SJSA1 (cell line): ENCODE measurements around the gene LY6G5B. TPM values are rescaled to one million over a fixed set of nuclear protein-coding genes. Genes with fewer than 3 reads are reported as not detected.

ENCODE experiments used
- DNase-seq, 2 experiments: peaks; one replicate each; pipeline ENCODE4 v3.0.0-alpha.2; 2015 to 2020; ENCODE audit warnings: low spot score in 2 of 2, low read depth in 1 of 2
- H3K27ac ChIP-seq: fragments of 250-450 bp; sonication (Bioruptor Pico); 2 replicates; pipeline ENCODE4 v1.5.1; 2020; ENCODE audit warnings: mild to moderate bottlenecking, moderate library complexity
- H3K27me3 ChIP-seq: fragments of 250-450 bp; sonication (Bioruptor Pico); replicated peaks from 2 replicates; pipeline ENCODE4 v1.5.1; 2020; ENCODE audit warnings: mild to moderate bottlenecking, moderate library complexity
- H3K36me3 ChIP-seq: fragments of 250-450 bp; sonication (Bioruptor Pico); 2 replicates; pipeline ENCODE4 v1.5.1; 2020; ENCODE audit warnings: mild to moderate bottlenecking
- H3K4me1 ChIP-seq: fragments of 250-450 bp; sonication (Bioruptor Pico); replicated peaks from 2 replicates; pipeline ENCODE4 v1.6.1; 2021; ENCODE audit warnings: mild to moderate bottlenecking
- H3K4me3 ChIP-seq: fragments of 250-450 bp; sonication (Bioruptor Pico); 2 replicates; pipeline ENCODE4 v1.5.1; 2020; ENCODE audit warnings: mild to moderate bottlenecking
- H3K9me3 ChIP-seq: fragments of 250-450 bp; sonication (Bioruptor Pico); replicated peaks from 2 replicates; pipeline ENCODE4 v1.5.1; 2020; ENCODE audit warnings: mild to moderate bottlenecking
- total RNA-seq: library from RNA; depleted of rRNA; stranded (reverse); fragments of >200 nt; shearing (Covaris generic); gene quantifications from 2 replicates; pipeline ENCODE4 v1.2.3, GENCODE V29; 2014

LY6G5B gene
- total RNA-seq, 1 experiment from 2014 or later, result 1.6 TPM

DNA sequence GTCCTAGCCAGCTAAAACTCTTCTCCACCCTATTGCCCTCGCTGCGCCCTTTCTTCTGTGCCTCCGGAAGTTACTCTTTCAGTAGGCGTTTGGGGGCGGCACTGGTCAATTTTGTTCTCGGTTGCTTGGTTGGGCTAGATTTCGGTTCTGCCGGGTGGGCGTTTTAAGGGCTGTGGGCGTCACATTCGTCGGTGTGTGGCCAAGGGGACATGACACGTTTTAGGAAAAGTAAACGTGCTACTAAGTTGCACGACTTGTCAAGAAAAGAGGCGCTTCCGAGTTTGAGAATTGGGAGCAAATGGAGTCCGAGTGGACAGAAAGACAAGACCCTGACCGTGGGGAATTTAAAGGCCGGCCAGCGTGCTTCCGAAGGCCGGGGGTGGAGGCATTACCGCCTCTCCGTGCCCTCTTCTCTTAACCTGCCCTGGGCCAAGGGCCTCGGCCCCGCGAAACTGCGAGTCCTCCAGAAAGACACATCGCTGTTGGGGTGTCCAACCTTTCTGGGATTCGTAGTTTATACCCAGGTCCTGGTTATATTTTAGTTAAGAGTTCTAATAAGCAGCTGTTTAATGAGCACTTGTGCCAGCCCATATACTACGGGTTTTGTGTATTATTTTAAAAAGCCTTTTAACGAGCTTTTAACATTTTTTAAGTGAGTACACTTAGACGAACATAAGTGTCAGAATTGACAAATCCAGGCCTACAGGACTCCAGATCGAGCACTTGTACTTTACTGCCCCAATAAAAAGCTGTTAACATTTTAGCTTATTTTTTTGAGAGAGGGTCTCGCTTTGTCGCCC is 16.7 kb upstream of the LY6G5B start:
- Histone ChIP-seq H3K4me1 (peaks cover 12% of the 10 kb centered on the region), H3K36me3 (peaks cover 40% of the 10 kb centered on the region), H3K4me3 (peak overlapping the region; percentile 57), H3K27ac (peak overlapping the region; percentile 82), H3K27me3 (no peaks in the 10 kb centered on the region), H3K9me3 (no peaks in the 10 kb centered on the region)
- DNase-seq, result peak; percentile 92 to 99

GRCh38 chr6:31654574-31655348 is 15.0 kb upstream of the LY6G5B start:
- peaks cover 21% of the 10 kb centered on the region for H3K4me1 ChIP-seq
- no peak overlapping the region for H3K27ac ChIP-seq
- peaks cover 34% of the 10 kb centered on the region for H3K36me3 ChIP-seq
- H3K9me3 ChIP-seq, result no peaks in the 10 kb centered on the region
- no peak for DNase-seq
- H3K4me3 ChIP-seq, result no peak overlapping the region
- H3K27me3 ChIP-seq, result no peaks in the 10 kb centered on the region

DNA sequence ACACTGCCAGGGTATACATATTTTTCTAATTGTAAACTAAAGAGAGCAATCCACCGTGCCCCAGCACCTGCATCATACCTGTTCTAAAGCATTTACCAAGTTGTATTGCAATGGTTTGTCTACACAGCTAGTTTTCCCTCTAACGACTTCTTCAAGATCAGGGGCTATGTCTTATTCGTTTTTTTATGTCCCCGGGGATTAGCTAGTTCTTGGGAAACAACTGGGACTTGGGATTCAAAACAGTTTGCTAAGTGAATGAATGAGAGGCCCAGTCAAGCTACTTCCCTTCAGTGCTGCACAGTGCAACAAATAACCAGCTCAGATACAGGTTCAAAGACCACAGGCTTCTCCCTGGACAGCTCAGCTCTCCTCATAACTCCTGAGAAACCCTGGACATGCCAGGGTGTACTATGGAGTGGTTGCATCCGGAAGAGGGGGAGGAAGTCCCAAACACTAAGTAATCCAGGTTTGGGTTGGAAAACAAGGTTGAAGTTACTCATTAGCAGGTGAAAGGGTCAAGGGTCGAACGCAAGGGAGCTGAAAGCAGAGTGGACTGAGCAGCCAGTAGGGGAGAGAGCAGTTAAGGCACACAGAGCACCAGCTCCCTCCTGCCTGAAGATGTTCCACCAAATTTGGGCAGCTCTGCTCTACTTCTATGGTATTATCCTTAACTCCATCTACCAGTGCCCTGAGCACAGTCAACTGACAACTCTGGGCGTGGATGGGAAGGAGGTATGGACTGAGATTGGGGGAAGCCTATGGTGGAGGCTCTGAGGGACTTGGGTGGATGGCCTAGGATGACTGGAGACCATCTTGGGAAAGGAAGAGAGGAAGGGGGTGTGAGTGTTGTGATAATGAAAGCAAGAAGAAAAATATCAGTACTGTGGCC is 14.2 kb upstream of the LY6G5B start, which contains the start of gene APOM:
APOM (plus strand) TSS at position 546 of the 889 bp plus-strand sequence; CDS start at position 619, 73 bp downstream.
- H3K4me1 ChIP-seq, result peaks cover 24% of the 10 kb centered on the region
- H3K27me3 ChIP-seq, result no peaks in the 10 kb centered on the region
- H3K9me3 ChIP-seq, result no peaks in the 10 kb centered on the region
- no peak within 1 kb of the TSS for H3K27ac ChIP-seq
- H3K36me3 ChIP-seq, result peaks cover 29% of the 10 kb centered on the region
- no peak within 1 kb of the TSS for H3K4me3 ChIP-seq
- DNase-seq, result no peak

DNA sequence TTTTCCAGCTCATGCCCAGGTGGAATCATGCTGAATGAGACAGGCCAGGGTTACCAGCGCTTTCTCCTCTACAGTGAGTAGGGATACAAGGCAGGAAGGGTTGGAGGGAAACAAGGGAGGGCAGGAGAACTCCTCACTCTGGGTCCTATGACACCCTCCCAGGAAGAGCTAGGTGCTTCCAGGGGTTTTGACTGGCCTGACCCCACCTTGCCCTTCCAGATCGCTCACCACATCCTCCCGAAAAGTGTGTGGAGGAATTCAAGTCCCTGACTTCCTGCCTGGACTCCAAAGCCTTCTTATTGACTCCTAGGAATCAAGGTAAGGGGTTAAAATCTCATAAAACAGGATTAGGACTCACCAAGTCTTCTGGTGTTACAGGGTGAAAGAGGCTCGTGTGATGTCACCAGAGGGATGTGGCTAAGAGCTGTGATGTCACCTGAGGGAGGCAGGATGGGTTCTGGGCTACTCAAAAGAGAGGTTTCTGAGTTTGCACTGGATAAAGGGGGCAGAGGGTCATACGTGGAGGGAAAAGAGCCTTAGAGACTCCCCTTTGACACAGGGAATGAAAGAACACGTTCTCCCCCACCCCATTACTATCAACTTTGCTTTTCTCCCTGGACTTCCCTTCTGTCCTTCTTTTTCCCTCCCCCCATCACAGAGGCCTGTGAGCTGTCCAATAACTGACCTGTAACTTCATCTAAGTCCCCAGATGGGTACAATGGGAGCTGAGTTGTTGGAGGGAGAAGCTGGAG is 12.2 kb upstream of the LY6G5B start:
- Histone ChIP-seq H3K9me3 (no peaks in the 10 kb centered on the region), H3K4me3 (no peak overlapping the region), H3K27ac (no peak overlapping the region), H3K27me3 (no peaks in the 10 kb centered on the region), H3K4me1 (peaks cover 25% of the 10 kb centered on the region), H3K36me3 (peaks cover 29% of the 10 kb centered on the region)
- DNase-seq, result no peak

DNA sequence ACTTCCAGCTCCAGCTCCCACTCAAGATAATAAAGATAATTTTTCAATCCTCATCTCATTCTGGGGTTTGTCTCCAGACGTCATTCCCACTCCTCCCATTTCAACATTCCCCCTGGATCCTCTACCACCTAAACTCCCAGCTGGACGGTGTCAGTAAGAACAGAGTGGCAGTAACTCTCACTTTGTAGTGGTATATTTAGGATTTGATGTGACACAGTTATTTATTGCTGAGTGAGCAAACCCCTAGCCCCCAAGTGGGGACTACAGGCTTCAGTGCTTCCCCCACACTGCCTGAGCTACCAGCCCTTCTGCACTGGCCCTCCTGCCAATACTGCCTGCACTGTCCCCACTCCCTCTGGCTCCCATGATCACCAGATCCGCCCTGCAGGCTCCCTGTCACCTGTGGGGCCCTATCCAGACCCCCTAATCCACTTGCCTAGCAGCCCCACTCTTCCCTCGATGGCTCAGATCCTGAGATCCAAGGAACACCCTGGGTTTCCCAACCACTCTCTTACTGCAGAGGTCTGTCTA is 11.6 kb upstream of the LY6G5B start:
- Histone ChIP-seq H3K27ac (no peak overlapping the region), H3K4me3 (no peak overlapping the region), H3K9me3 (no peaks in the 10 kb centered on the region), H3K27me3 (no peaks in the 10 kb centered on the region), H3K36me3 (peaks cover 30% of the 10 kb centered on the region), H3K4me1 (peaks cover 25% of the 10 kb centered on the region)
- DNase-seq, result no peak

DNA sequence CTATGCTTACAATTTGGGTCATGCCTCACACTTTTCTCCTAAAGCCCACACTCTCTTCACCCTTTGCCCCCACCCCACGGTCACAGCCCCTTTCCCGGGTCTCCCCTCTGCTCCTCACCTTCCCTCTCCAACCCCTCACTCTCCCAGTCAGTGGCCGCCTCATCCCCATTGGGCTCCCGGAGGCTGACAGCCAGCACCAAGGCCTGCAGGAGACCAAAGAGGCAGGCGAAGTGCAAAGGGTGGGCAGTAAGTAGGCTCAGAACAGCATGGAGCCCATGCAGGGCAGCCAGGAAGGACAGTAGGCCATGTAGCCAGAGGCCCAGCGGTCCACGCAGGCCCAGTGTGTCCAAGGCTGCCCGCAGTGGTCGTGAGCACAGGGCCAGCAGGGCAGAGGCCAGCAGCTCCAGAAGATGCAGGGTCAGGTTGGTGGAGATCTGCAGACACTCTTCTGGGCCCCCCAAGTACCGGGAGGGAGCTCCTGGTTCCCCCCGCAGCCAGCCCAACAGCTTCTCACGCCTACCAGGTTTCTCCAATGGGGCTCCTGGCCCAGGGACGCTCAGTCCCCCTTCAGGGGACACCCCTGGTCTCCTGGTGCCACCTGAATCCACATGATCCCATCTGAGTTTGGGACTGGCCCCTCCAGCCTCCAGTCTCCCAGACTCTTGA is 10.7 kb upstream of the LY6G5B start:
- no peaks in the 10 kb centered on the region for H3K27me3 ChIP-seq
- peak overlapping the region; percentile 56 for H3K4me3 ChIP-seq
- no peak overlapping the region for H3K27ac ChIP-seq
- peaks cover 36% of the 10 kb centered on the region for H3K36me3 ChIP-seq
- peaks cover 28% of the 10 kb centered on the region for H3K4me1 ChIP-seq
- no peaks in the 10 kb centered on the region for H3K9me3 ChIP-seq
- DNase-seq, result no peak

GRCh38 chr6:31659649-31660380 is 10.0 kb upstream of the LY6G5B start:
- no peaks in the 10 kb centered on the region for H3K9me3 ChIP-seq
- H3K36me3 ChIP-seq, result peaks cover 36% of the 10 kb centered on the region
- DNase-seq, result peak in 1 of 2 experiments; percentile 35
- H3K27ac ChIP-seq, result peak overlapping the region; percentile 30; the same call in 1 of the 2 replicates
- H3K27me3 ChIP-seq, result no peaks in the 10 kb centered on the region
- peaks cover 33% of the 10 kb centered on the region for H3K4me1 ChIP-seq
- peak overlapping the region; percentile 56 for H3K4me3 ChIP-seq

DNA sequence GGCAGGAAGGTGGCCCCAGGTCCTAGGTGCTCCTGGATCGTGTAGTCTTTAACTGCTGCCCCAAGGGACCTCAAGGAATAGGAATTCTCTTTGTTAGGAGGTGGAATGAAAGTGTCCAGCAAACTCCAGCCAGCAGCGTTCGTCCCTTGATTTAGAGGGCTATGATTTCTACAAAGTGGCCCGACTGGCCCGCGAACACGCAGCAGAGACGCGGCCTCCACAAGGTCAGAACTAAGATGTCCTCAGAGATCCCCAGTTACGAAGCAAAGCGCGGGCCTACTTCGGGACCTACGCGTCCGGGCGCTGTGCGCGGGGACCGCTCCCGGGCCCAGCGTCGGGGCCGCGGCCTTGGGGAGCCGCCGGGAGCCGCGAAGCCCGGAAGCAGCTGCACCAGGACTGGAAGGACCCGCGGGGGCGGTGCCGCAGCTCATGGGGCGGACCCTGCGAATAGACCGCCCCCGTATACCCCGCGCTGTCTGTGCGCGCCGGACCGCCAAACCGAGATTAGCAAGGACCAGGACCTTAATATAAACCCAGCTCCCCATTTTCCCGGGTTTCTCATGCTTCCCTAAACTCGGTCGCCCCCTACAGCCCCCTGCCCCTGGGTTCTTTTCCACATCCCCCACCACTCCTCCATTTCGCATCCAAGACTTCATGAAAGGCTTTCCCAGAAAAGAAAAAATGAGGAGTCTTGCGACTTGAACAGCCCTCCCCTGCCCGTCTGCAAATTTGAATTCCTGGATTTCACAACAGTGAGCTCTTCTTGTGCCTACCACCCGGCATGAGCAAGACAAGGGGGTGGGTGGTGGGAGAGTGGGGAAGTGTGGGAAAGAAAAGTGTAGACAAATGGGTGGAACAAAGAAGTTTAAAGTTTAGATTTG is 9.2 kb upstream of the LY6G5B start, which contains the start of gene C6orf47:
C6orf47 (minus strand) TSS at position 398 of the 881 bp plus-strand sequence. CDS start 831 bp downstream, outside the sequence.
- DNase-seq, result peak; percentile 64 to 84
- H3K9me3 ChIP-seq, result no peaks in the 10 kb centered on the region
- peaks cover 36% of the 10 kb centered on the region for H3K36me3 ChIP-seq
- H3K4me1 ChIP-seq, result peaks cover 33% of the 10 kb centered on the region
- peak within 1 kb of the TSS; percentile 30; the same call in 1 of the 2 replicates for H3K27ac ChIP-seq
- no peaks in the 10 kb centered on the region for H3K27me3 ChIP-seq
- peak within 1 kb of the TSS; percentile 56 for H3K4me3 ChIP-seq

- H3K4me1 ChIP-seq, result peaks cover 33% of the 10 kb centered on the region
- H3K36me3 ChIP-seq, result peaks cover 42% of the 10 kb centered on the region
- no peaks in the 10 kb centered on the region for H3K9me3 ChIP-seq
- peak overlapping the region; percentile 56 for H3K4me3 ChIP-seq
- no peak for DNase-seq
- no peak overlapping the region for H3K27ac ChIP-seq
- H3K27me3 ChIP-seq, result no peaks in the 10 kb centered on the region
Measured at GRCh38 chr6:31661262-31662123, 8.3 kb upstream of the LY6G5B start.

- Histone ChIP-seq H3K27ac (no peak overlapping the region), H3K36me3 (peaks cover 49% of the 10 kb centered on the region), H3K9me3 (no peaks in the 10 kb centered on the region), H3K27me3 (no peaks in the 10 kb centered on the region), H3K4me1 (peaks cover 40% of the 10 kb centered on the region), H3K4me3 (no peak overlapping the region)
- DNase-seq, result no peak
Measured at GRCh38 chr6:31662124-31662723, 7.6 kb upstream of the LY6G5B start.
